TTC549 (cell line): Measurements from ENCODE around the gene ZBTB20.

Experiments
- FAIRE-seq: peaks from 2 replicates; lab custom pipeline; 2012; peaks lifted over from hg19 to GRCh38; lab: Jason Lieb, UNC

The ZBTB20 gene

DNA sequence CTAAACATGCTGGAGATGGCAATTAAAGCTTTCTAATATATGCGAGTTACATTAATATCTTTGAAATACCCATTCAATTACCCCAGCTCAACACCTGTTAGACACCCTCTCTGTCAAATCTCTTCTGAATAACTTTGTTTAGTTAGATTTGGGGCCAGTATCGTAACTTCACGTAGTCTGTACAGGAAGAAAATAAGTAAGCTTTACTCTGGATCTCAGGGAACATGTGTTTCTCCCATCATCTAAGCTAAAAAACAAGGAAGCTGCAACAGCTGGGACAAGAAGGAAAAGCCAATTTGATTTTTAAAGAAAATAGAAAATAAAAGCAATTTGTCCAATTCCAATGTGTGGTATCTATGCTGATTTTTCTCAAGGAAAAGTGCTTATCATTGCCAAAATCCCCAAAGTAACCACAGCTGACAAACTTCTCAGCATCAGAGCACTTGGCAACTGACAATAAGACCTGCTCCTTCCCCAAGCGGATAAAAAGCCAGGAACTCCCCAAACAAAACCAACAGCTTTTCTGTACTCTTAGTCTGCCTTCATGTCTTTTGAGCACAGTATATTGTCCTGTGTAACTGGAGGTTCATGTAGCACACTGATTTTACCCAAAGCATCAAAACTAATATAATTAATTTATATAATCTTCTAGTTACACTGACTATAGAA is 279.1 kb downstream of the ZBTB20 start:
- FAIRE-seq, result no peak

DNA sequence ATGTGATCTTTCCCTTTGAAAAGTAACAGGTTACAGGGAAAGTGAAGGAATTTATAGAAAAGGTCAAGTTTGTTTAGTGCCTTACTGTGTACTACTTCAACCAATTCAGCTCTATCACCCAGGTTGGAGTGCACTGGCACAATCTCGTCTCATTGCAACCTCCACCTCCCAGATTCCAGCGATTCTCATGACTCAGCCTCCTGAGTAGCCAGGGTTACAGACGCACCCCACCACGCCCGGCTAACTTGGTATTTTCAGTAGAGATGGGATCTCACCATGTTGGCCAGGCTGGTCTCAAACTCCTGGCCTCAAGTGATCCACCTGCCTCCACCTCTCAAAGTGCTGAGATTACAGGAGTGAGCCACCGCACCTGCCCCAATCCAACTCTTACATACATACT is 279.7 kb downstream of the ZBTB20 start:
- no peak for FAIRE-seq

DNA sequence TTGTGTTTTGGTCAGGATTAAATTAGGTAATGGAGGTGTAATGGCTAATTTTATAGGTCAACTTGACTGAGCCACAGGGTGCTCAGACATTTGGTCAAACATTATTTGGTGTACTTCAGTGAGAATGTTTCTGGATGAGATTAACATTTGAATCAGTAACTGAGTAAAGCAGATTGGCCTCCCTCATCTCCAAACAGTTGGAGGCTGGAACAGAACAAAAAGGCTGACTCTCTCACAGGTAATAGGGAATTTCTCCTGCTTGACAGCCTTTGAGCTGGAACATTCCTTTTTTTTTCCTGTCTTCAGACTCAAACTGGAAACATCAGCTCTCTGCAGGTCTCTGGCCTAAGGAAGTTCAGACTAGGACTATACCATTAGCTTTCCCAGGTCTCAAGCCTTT is 280.7 kb downstream of the ZBTB20 start:
- no peak for FAIRE-seq

DNA sequence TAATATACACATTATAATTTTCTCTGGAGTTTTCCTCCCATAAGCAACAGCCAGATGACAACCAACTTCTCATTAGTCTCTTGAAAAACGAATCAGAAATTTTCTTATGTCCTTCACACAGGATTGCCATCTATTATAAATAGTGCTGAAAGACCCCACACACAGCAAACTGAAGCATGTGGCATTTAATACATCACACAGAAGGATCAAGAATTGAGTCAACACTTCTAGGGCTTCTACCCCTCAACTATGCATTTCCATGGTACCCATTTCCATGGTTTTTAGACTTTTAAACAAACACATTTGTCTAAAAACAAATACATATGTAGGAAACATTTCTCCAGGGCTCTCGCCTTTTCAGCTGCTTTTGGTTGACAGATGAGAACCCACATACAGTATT is 282.1 kb downstream of the ZBTB20 start:
- no peak for FAIRE-seq

DNA sequence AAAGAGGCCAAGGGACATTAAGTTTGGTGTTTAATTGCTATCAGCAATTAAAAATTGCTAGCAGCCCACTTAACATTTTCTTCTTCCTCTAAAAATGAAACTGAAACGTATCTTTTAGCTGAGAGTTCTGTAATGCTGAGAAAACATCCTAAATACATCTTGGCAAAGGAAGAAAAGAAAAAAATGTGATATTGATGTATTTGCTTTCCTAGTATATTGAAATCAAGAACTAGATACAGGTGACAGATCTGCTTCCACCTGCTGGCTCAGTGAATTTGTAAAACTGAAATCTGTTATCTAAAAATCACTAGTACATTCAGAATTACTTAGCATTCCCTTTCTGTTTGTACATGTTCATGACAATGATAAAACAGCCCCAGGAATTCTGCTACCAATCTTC is 283.2 kb downstream of the ZBTB20 start:
- no peak for FAIRE-seq

DNA sequence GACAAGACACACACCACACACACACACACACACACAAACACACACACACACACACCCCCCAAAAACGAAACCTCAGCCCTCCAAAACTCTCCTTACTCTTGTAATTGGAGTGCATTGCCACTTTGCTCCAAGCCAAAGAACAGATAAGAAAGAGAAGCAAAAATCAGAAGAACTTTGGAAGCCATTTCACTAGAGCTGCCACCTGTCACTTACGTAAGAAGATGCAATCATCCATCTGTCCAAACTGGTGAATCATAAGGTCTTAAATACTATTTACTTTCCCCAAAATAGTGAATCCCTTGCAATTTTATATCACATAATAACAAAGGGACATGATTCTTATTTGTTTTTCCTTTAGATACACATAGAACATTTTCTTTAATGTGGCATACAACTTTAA is 285.4 kb downstream of the ZBTB20 start:
- FAIRE-seq, result no peak

DNA sequence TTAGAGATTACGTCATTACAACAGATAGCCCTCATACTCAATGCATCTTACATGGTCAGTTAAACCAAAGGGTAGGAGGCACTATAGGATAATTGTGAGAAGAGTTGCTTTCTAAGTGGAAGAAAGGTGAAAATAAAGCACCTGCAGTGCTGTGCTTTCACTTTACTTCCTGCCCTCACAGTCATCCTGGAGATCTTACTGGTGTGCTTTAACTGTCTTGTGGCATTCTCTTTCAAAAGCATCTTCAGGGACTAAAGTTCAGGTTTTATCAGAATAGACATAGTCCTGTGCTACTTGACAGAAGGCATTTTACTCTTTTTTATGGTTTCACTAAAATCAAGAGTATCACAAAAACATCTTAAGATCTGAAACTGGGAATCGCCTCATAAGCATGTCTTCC is 286.6 kb downstream of the ZBTB20 start:
- FAIRE-seq, result no peak

DNA sequence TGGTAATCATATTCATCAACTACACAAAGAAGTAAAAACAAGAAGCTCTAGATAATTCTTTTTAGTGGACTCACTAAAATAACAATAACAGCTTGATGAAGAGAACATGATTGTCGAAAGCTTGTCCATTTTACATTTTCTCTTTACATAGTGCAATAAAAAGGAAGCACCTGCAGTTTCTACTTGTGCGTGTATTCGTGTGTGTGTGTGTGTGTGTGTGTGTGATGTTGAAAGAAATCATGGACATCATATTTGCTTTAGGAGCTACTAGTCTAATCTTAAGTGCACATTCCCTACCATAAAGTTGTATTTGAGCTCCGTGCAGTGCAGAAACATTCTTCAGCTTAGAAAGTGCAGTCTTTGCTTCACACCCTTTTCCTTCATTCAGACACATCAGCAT is 288.8 kb downstream of the ZBTB20 start:
- FAIRE-seq, result no peak

DNA sequence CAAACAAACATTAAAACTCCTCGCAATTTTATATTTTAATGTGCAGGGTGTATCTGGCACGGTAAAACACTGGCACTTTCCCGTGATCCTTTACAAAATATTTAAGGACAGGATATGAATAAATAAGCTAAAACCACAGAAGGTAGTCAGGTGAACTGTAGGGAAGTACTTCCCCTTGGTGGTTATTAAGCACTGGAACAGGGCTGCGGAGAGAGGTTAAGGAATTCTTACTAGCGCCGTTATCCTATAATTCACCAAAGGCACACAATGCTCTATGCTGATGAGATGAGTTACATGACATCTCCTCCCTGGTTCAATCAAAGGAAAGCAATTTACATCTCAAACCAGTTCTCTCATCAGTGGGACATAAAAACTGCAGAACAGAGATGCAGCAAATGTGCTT is 289.8 kb downstream of the ZBTB20 start:
- no peak for FAIRE-seq

DNA sequence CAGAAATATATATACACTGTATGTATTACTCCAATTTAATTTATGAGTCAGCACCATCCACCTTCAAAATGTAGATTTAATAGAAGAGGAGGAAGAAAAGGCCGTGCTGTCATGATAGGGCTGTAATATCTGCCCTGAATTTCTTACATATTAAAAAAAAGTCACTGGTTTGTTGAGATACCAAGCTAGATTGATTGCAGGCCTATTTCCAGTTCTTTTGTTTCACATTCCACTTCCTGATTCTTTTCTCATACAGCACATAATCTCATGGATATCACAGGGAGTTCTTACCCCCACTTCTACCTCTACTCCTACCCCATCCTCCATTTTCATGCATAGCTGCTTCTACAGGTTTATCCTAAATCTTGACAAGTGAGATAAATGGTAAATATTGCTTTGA is 290.3 kb downstream of the ZBTB20 start:
- no peak for FAIRE-seq

DNA sequence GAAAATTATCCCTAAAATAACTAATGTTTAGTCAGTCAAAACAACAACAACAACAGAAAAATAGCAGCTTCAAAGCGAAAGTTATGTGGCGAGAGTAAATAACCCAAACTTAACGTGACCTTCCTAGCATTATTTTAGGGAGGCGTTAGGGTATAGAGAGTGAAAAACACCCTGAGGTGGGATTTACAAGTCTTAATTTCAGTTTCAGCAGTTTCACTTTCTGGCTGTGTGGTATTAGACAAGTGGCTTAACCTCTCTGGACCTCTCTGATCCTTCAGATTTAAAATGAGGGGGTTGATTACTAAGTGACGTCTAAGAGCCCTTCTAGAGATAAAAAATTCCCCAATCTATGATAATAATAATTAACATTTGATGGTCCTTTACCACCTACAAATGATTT is 291.2 kb downstream of the ZBTB20 start:
- FAIRE-seq, result no peak

DNA sequence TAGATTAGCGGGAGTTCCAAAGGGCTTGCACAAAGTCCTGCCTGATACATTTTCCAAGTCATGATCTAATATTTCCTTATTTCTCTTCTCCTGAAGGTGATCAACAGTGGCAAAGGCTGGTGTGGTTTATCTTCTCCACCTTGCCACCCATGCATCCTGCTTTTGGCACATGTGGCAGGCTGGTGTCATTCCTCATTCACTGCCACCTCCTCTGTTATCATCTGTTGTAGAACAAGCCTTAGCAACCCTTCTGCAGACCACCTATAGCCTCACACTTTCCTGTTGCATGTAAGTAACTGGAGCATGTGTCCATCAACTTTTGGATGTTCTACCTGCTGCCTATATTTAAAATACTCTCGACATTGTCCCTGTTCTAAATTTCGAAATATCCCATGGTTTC is 294.1 kb downstream of the ZBTB20 start:
- FAIRE-seq, result no peak

DNA sequence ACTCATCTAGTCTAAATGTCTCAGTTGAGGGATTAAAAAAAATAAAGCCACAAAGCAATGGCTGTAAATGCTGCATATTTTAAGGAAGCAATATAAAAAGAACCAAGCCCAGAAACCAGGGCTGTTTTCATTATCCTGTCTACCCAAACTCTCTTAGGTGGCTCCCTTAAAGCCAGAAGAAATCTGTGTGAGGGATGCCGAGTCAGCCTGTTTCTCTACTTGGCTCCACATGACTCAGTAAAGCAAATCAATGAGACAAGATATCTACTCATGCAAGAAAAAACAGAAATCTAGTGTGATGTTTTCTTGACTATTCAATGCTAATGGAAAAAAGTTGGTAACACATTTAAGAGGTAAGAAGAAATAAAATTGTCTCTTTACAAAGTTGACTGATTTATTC is 296.2 kb downstream of the ZBTB20 start:
- no peak for FAIRE-seq

DNA sequence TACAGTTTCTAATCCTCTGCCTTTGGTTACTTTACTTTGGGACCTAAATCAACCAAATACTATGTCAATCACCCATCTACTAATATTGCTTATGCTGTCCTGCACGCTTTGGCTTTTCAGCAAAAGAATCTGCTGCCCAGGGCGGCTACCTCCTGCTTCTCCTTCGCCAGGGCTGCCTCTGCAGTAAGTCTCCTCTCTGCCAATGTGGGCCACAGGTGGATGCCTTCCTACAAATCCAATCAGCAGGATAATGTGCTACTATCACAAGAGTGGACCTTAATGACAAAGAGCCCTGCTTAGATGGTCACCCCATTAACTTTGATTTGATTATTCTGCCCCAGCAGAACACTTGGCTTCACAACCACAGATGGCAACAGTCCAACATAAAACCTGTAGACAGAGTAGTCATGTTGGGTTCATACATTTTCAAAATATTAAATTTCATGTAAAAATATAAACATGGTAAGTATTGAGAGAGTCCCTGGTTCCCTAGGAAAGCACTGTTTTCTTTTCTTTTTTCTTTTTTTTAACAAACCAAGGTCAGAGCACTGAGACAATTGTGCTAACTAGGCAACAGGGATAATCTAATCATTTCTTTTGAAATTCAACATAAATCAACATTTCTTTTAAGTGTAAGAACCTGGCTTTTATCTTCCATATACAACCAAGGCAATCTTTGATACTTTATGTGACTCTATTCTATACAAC is 298.3 kb downstream of the ZBTB20 start:
- FAIRE-seq, result no peak

DNA sequence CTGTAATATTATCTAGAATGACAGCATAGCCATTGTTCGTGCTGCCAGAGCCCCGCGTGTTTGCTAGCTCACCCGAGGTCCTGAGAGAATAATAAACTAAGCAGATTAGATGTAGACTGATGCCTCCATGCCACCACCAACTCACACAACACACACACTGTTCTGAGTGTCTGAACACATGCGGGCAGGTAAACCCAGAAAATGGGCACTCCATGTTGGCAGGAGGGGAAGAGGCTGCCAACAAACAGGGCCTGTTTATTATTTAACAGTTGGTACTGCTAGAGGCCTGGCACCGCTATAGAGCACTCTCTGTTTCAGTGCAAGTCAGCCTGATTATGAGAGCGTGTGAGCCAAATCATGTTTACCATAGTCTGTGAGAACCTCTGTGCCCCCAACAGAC is 299.0 kb downstream of the ZBTB20 start:
- FAIRE-seq, result no peak

DNA sequence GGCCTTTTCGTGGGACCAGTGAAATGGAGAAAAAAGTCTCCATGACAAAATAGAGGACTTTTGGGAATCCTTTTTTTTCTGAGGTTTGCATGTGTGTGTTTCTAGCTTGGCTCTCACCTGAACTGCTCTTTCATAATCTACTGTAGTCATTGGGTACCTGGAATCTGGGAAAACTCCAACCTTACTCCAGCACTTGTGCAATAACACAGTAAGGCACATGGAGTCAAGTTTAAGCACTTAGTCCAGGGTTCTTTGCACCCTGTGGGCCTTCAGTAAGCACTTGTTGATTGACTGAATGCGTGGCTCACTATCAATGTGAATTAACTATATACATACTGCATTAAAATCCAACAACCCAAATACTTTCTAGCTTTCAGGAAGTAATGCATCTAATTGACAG is 299.5 kb downstream of the ZBTB20 start:
- no peak for FAIRE-seq

DNA sequence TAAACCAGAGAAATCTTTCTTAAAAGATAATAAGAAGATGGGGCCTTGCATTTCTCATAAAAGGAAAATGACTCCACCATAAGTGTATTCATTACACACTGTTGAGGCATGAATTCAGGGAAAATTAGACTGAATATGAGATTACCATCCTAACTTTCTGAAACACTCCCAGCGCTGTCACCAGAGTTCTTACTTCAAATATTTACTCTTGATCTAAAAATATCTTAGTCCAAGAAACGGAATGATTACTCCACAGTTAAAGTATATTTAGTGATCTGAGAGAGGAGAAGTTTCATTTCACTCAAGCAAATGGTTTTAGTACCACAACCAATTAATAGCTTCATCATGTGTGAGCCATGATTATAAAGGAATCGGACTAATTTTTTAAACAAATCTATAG is 300.3 kb downstream of the ZBTB20 start:
- no peak for FAIRE-seq

DNA sequence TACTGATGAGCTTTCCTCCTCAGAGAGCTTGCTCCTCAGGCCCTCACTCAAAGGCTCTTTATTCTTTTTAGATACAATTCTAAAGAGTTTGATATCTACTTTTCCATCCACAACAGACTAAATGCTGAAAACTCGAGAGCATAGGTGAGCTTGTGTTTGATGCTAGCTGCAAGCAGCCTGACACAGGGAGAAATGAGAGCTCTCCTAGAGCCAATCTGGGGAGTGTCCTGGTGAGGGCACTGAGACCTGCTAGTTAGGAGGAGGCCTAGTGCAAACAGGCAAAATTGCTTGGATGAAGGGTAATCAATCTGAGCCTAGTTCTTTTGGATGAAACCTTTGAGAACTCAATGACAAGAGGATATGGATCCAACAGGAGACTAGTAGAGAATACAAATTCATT is 300.8 kb downstream of the ZBTB20 start:
- no peak for FAIRE-seq

DNA sequence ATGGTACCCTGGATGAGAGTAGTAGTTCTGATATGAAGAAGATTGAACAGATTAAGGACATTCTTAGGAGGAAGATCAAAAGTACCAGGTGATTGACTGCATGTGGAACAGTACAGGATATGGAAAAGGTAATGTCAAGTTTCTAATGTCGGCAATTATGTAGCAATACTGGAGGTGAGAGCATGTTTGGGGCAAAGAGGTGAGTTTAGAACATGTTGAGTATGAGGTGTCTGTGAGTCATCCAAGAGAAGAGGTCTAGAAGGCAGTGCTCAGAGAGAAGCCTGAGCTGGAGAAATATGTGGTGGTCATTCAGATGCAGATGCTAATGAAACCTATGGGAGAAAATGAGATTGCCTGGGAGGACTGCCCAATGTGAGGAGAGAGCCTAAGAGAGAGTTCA is 305.6 kb downstream of the ZBTB20 start:
- FAIRE-seq, result no peak

DNA sequence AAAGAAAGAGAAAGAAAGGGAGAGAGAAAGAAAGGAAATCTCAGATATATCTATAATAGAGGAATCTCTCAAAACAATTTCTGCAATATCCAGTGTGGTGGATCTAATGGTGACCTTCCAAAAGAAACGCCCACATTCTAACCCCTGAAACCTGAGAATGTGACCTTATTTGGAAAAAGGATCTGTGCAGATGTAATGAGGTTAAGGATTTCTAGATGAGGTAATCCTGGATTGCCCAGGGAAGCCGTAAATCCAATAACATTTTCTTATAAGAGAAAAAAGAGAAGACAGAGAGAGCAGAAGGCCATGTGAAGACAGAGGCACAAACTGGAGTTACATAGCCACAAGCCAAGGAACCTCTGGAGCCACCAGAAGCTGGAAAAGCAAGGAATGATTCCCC is 307.6 kb downstream of the ZBTB20 start:
- FAIRE-seq, result no peak

DNA sequence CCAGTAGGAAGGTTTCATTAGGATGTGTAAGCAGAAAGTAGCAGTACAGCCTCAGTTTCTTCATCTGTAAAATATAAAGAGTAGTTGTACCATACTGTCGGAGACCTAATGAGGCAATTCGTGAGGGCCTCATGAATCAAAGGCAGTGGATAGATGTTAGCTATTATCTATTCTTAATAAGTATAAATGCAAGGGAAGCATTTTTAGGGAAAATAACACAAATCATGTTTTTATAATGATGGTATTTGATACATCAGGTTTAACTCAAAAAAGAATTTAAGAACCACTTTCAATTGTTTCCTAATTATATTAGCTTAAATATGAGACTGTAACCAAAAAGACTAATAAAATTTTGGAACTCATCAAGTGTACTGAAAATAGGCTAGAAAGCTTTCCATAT is 309.1 kb downstream of the ZBTB20 start:
- no peak for FAIRE-seq

DNA sequence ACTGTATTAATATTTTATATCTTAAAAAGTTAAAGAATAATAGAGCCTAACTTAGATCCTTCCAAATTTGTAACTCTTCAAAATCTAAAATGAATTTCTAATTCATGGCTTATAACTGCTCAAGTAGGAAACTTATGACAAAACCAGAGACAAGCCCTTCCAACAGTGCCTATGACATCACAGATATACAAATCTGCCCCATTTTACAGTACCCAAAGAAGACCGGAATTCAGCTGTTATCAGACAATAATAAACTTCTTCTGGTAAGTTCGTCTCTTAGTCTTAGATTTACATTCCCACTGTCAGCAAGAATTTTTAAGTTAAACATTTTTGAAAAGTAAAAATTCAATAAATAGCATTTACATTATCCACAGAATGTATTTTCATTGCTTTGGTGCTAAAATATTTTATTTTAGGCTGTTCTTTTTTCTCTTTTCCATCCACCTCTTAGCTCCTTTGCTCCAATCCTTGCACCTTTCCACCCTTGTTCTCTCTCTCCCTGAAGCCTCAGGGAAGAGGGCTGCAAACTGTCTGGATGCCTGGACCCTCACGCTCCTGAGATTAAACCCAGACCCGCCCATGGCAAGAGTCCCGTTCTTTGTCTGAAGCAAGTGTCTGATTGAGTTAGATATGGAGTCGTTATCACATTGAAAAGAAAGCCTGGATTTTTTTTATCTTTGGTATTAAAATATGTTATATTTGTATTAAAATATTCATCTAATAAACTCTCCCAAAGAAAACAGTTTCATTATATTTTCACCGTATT is 312.7 kb downstream of the ZBTB20 start:
- no peak for FAIRE-seq

DNA sequence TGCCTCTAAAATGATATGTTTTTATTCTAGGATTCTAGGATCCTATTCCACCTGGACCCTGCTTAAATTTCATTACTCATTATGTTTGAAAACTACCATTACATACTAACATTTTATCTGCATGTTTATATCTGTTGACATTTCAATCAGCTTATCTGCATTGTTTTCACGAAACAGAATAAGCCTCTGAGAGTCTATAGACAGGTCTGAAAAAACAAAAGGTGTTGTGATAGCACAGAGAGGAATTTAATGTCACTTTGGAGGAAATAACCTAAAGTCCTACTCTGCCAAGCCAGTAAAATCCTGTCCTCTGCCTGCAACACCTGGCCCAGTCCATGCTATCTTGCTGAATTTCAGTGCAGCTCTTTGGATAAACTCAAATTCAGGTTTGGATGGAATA is 315.2 kb downstream of the ZBTB20 start:
- no peak for FAIRE-seq

DNA sequence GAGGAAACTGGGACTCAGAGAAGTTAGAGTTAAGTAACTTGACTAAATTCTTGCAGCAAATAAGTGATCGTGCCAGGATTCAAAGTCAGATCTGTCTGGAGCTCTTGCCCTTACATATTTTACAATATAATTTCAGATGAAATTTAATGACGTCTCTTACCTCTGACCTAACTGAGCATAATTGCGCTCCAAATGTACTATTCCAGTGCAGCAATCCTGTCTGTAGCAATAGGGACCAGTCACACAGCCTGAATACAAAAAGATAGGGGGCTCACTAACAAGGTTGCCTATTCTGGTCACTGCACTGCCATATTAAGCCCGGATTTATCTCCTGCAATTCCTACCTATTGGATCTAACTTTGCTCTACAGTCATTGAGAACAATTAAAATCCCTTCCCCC is 316.4 kb downstream of the ZBTB20 start:
- no peak for FAIRE-seq
